ENCODE results near the gene HID1.

GRCh38 chr17:75012346-75013091, 40.0 kb upstream of the HID1 start, which contains the start of gene MRPL58:
- TF ChIP-seq CTCF (IDR thresholded peaks at IDR 0.05) (peak in 5 of 7 experiments; percentile 34 to 66 (median 49)), POLR2AphosphoS5 (IDR thresholded peaks at IDR 0.05) (peak; percentile 35 to 87 (median 69)), POLR2A (IDR thresholded peaks at IDR 0.05) (no peak)
